Measurements from ENCODE around the gene ADAMTS1. TPM values are rescaled to one million over a fixed set of nuclear protein-coding genes. Genes with fewer than 3 reads are reported as not detected.

ADAMTS1 gene
- total RNA-seq, 1 donor = 589 TPM

DNA sequence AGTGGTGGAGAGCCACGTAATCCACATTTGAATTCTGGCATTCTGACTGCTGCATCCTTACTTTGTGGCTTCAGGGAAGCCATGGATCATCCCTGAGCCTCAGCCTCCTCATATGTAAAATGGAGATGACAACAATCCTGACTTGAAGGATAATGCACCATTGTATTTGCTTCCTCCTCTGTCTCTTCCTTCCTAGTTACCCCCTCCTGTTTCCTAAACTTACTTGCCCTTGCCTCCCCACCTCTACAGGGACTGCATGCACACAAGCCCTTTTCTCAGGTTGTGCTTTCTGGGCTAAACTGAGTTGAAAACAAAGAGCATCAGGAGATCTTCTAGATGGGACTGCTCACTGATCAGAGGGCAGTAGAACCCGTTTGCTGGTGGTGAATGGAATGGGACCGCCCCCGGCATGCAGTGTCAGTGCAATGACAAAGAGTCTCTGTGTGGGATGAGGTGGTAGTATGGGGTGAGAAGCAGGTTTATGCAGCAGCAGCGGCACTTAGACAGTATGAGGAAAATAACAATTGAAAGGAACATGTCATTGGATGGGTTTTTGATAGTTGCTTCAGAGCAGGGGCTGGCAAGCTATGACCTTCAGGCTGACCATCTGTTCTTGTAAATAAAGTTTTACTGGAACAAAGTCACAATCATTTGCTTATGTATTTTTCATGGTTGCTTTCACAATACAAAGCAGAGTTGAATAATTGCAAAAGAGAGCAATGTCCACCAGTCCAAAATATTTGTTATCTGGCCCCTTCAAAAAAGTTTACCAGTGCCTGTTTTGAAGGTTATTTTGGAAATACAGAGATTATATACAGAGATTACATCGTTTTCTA lies 6.1 kb upstream of the ADAMTS1 start:
- TF ChIP-seq, protein P1, sequence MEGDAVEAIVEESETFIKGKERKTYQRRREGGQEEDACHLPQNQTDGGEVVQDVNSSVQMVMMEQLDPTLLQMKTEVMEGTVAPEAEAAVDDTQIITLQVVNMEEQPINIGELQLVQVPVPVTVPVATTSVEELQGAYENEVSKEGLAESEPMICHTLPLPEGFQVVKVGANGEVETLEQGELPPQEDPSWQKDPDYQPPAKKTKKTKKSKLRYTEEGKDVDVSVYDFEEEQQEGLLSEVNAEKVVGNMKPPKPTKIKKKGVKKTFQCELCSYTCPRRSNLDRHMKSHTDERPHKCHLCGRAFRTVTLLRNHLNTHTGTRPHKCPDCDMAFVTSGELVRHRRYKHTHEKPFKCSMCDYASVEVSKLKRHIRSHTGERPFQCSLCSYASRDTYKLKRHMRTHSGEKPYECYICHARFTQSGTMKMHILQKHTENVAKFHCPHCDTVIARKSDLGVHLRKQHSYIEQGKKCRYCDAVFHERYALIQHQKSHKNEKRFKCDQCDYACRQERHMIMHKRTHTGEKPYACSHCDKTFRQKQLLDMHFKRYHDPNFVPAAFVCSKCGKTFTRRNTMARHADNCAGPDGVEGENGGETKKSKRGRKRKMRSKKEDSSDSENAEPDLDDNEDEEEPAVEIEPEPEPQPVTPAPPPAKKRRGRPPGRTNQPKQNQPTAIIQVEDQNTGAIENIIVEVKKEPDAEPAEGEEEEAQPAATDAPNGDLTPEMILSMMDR (IDR thresholded peaks at IDR 0.05; ENCODE audit: insufficient read depth, low read depth, low read length) = no peak
- no peak overlapping the region for H3K4me3 ChIP-seq (ENCODE audit: low read depth, low read length)
- no peak for DNase-seq (ENCODE audit: low read depth)

DNA sequence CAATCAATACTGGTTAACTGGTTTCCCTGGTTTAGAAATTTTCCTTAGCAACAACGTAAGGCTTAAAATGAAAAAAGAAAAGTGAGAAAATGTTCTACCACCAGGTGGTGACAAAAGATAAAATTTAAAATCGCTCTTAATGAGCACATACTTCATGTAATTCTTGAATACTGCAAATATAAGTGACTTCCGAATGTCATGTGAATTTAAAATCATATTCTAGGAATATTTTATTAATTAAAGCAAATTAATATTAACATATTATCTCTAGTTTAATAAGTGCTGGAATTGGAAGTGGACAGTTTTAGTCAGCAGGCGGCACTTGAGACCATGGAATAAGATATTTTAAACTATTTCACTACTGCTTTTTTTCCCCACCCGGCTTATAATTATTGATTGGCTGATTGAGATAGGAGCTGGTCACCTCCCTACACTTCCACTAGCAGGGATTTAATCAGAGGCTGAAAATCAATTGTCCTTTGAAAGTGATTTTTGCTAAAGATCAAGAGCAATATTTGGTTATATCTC lies 5.0 kb upstream of the ADAMTS1 start:
- TF ChIP-seq, protein P1 (IDR thresholded peaks at IDR 0.05; ENCODE audit: insufficient read depth, low read depth, low read length) = peak; percentile 71
- H3K4me3 ChIP-seq (ENCODE audit: low read depth, low read length) = no peak overlapping the region
- DNase-seq (ENCODE audit: low read depth) = peak; percentile 67

DNA sequence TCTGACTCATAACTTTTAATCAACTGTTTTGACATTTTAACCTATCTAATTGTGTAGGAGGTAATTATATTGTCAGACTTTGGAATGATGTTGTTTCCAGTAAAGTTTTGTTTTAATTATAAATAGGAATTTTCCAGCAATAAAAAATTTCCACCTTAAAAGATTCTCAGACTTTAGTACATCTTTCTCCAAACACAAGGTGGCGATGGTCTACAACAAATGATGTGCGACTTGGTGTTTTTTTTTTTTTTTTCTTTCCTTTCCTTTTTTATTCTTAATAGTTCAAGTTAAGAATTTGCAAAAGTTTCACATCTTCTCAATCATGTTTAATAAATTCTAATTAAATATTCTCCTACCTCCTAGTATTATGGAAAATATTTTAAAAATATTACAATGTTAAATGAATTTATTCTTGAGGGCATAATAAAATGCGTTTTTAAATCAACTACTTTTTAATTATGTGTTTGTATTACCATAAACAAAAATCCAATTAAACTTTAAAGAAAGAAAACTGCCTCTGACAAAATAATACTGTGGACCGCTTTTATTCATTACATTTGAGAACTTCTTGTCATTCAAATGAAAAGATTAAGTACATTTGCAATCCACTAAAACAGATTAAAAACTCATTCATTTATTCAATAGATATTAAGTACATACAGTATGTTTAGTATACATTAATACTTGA lies 4.4 kb upstream of the ADAMTS1 start:
- TF ChIP-seq, protein P1 (IDR thresholded peaks at IDR 0.05; ENCODE audit: insufficient read depth, low read depth, low read length) = peak; percentile 59
- DNase-seq (ENCODE audit: low read depth) = peak; percentile 82

DNA sequence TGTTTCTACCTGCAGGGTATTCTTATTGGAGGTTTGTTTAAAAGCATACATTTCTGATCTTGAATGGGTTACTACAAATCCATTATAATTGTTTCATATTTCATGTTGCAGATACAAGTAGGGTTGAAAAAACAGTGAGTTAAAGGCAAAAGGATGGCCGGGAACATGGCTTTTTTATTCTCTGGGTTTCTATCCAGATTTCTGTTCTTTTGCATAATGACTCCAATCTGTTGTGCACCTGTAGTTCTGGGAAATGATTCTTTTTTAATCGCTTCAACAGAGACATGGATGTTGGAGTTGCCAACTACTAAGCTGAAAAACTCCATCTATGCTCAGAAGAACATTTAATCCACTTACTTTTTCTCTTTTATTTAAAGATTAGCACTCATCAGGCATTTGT lies 2.7 kb upstream of the ADAMTS1 start:
- TF ChIP-seq, protein P1 (IDR thresholded peaks at IDR 0.05; ENCODE audit: insufficient read depth, low read depth, low read length) = no peak
- no peak overlapping the region for H3K4me3 ChIP-seq (ENCODE audit: low read depth, low read length)
- no peak for DNase-seq (ENCODE audit: low read depth)

More for the DNA sequence above, 4.4 kb upstream of the ADAMTS1 start:
- no peak overlapping the region for H3K4me3 ChIP-seq (ENCODE audit: low read depth, low read length)

DNA sequence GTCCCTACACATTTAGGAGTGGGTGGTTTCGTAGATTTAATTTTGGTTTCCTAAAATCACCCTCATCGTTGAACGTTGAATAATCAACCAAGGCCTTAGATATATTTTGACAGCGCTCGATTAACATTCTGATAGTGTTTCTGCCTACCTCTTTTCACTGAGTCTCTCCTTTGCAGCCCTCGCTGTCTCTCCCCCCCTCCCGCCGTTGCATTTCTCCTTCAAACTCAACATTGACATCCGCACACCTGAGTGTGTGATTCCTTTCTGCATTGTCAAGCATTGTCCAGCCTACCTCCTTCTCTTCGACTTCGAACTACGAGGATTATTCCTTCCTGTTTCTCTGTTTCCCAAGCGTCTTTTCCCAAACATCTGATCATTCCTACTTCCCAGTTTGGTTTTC lies 1.8 kb upstream of the ADAMTS1 start:
- DNase-seq (ENCODE audit: low read depth) = no peak
- peak overlapping the region; percentile 99 for H3K4me3 ChIP-seq (ENCODE audit: low read depth, low read length)
- TF ChIP-seq, protein P1 (IDR thresholded peaks at IDR 0.05; ENCODE audit: insufficient read depth, low read depth, low read length) = no peak

DNA sequence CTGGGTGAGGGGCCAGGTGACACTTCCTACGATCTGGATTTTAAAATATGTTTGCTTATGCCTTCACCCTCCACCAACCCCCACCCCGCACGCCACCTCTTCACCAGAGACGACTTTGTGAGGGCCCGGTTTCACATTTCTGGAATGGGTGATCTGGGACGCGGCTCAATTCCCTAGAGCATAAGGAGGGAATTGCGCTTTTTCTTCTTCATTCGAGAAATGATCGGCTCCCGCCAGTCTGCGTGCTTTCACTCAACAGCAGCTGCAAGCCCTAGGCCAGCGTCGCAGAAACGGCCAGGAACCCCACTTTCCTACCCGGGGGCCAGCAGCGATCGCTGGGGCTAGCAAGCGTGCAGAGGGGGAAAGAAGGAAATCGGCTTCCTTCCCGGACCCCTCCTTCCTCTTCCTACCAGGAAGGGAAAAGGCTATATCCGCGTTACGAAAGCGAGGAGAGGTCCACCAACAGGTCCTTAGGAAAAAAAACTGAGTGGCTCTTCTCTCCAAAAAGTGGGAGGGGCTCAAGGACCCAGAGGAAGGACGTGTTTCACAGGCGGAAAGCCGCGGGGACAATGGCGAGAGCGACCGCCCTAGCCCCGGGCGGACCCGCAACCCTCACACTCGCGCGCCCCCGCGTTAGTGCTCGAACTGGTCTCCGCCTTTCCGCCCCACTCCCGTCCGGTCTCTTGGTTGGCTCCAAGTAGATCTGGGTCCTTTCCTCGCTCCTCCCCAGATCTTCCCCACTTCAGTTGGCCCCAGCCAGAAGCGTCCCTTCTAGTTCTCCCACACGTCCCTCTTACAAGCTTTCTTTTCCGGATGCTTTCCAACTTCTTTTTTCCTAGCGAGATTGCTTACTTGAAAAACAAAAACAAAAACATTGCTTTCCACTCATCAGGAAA lies 1.1 kb upstream of the ADAMTS1 start:
- DNase-seq (ENCODE audit: low read depth) = peak; percentile 85
- H3K4me3 ChIP-seq (ENCODE audit: low read depth, low read length) = peak overlapping the region; percentile 99
- TF ChIP-seq, protein P1 (IDR thresholded peaks at IDR 0.05; ENCODE audit: insufficient read depth, low read depth, low read length) = peak; percentile 34
